Cardiac muscle cell (in vitro differentiated cells and primary cell): ENCODE results near the gene ASZ1. TPM values are rescaled to one million over a fixed set of nuclear protein-coding genes. Genes with fewer than 3 reads are reported as not detected.

Experiments used
- DNase-seq, 2 donors: peaks; one replicate each; pipeline versions ENCODE4 v3.0.0 to v3.0.0-alpha.2; 2010 to 2017; ENCODE audit warnings: low read depth in 1 of 2, low spot score in 1 of 2
- H3K27ac ChIP-seq: fragments of 200-600 bp; sonication (generic); 2 replicates; pipeline ENCODE4 v1.5.1; 2016
- H3K27me3 ChIP-seq: fragments of 200-600 bp; sonication (generic); 2 replicates; pipeline ENCODE4 v1.6.0; 2016; ENCODE audit warnings: control low read depth
- H3K36me3 ChIP-seq: fragments of 200-600 bp; sonication (generic); 2 replicates; pipeline ENCODE4 v1.5.1; 2016; ENCODE audit warnings: control low read depth
- H3K4me1 ChIP-seq: fragments of 200-600 bp; sonication (generic); 2 replicates; pipeline ENCODE4 v1.8.1; 2017; ENCODE audit warnings: low read depth, mild to moderate bottlenecking, mixed run types
- H3K4me3 ChIP-seq: fragments of 200-600 bp; sonication (generic); 2 replicates; pipeline ENCODE4 v1.5.1; 2016; ENCODE audit warnings: mild to moderate bottlenecking
- H3K9me3 ChIP-seq: fragments of 200-600 bp; sonication (generic); 2 replicates; pipeline ENCODE4 v1.5.1; 2017; ENCODE audit warnings: low read depth, mild to moderate bottlenecking, control low read depth
- CTCF ChIP-seq: IDR thresholded peaks from 2 replicates; pipeline ENCODE4 v1.5.1; 2012; ENCODE audit warnings: low read depth, mild to moderate bottlenecking, low read length
- polyA plus RNA-seq: library from polyadenylated mRNA; unstranded; fragments of >200 nt; fragmentation: Nextera tagmentation; extraction: Ambion mirVana; gene quantifications from 2 replicates; pipeline ENCODE4 v1.2.1, GENCODE V29; 2016
- total RNA-seq: library from RNA; depleted of rRNA; stranded (reverse); fragments of >200 nt; gene quantifications from 2 replicates; pipeline ENCODE4 v1.2.3, GENCODE V29; 2016

Gene ASZ1
- total and polyA plus RNA-seq, 2 experiments from 2014 or later, result 0.70 TPM; not detected in 1

DNA sequence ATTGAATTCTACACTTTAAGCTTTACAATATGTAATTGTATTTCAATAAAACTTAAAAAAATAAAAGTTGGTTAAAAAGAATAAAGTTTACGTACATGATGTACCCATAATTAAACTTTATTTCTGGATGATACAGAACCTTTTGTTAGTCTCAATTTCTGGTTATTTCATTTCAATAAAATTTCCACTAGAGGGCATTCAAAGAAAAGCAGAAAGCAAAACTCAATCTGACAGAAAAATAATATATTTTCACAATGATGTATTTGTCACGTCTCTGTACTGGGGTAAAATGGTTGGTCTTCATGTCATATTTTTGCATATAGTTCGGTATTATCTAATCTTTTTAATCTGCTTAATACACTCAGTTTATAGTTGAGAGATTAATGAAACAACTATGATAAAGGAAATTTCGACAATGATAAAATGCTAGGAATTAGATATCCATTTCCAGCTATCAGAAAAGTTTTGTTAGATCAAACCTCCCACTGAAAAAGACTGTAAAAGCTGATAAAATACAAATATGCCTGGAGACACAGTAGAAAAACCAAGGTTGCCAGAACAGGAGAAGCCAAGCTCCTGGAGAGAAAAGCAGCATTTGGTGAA is 27.4 kb downstream of the ASZ1 start:
- peak; percentile 49 for TF ChIP-seq CTCF
- peak in 1 of 2 donors; percentile 21 for DNase-seq

DNA sequence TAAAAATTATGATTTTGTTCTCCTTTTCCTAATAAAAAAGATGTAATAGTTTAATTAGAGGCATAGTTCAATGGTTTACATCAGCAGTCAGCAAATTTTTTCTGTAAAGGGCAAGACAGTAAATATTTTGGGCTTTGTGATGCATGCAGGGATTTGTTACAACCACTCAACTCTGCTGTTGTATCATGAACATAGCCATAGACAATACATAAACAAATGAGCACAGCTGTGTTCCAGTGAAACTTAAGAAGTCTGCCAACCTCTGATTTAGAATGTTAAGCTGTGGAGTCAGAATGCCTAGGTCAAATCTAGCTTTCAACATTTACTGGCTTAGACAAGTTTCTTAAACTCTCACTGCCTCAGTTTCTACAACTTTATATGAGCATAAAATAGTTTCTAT is 31.6 kb downstream of the ASZ1 start:
- Histone ChIP-seq H3K4me1 (no peaks in the 10 kb centered on the region), H3K27ac (no peak overlapping the region), H3K9me3 (no peaks in the 10 kb centered on the region), H3K27me3 (no peaks in the 10 kb centered on the region), H3K36me3 (no peaks in the 10 kb centered on the region), H3K4me3 (no peak overlapping the region)
- no peak for DNase-seq
- TF ChIP-seq CTCF, result no peak

More for the DNA sequence above, 27.4 kb downstream of the ASZ1 start:
- Histone ChIP-seq H3K4me1 (peaks cover 7% of the 10 kb centered on the region), H3K4me3 (no peak overlapping the region), H3K27ac (no peak overlapping the region), H3K36me3 (no peaks in the 10 kb centered on the region), H3K9me3 (no peaks in the 10 kb centered on the region), H3K27me3 (no peaks in the 10 kb centered on the region)

GRCh38 chr7:117393781-117394180 is 33.5 kb downstream of the ASZ1 start:
- Histone ChIP-seq H3K4me3 (no peak overlapping the region), H3K27ac (no peak overlapping the region), H3K9me3 (no peaks in the 10 kb centered on the region), H3K36me3 (no peaks in the 10 kb centered on the region), H3K4me1 (no peaks in the 10 kb centered on the region), H3K27me3 (no peaks in the 10 kb centered on the region)
- no peak for TF ChIP-seq CTCF
- DNase-seq, result no peak

GRCh38 chr7:117389871-117390270 is 37.4 kb downstream of the ASZ1 start:
- H3K36me3 ChIP-seq, result no peaks in the 10 kb centered on the region
- DNase-seq, result no peak
- no peak for TF ChIP-seq CTCF
- H3K27me3 ChIP-seq, result no peaks in the 10 kb centered on the region
- H3K27ac ChIP-seq, result peak overlapping the region; percentile 53
- peaks cover 13% of the 10 kb centered on the region for H3K4me1 ChIP-seq
- H3K4me3 ChIP-seq, result no peak overlapping the region
- H3K9me3 ChIP-seq, result no peaks in the 10 kb centered on the region

DNA sequence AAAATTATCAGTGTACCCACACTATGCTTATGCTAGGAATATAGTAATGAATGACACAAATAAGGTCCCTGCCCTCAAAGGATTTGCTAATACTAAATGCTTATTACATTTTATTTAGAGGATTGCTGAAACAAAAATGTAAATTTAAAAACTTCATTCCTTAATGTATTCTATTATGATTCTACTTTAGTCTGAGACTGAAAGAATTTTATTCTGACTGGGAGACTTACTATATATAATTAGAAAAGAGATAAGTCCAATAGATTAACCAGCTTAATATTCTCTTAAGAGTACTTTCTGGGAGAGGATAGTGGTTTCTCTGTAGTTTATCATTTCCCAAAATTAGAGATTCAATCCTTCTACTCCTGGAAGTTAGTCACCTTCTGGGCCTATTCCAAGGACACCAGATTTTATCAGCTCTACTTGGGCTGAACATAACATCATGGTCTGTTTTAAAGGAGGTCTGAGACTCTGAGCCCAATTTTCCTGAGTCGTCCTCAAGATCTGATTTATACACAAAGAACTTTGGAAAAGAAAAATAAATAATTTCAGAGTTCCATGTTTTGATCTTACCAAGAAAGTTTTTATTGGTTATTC is 41.1 kb downstream of the ASZ1 start:
- TF ChIP-seq CTCF, result no peak
- Histone ChIP-seq H3K4me3 (no peak overlapping the region), H3K36me3 (no peaks in the 10 kb centered on the region), H3K4me1 (peaks cover 24% of the 10 kb centered on the region), H3K27ac (peak overlapping the region; percentile 59), H3K9me3 (no peaks in the 10 kb centered on the region), H3K27me3 (no peaks in the 10 kb centered on the region)
- peak in 1 of 2 donors; percentile 2 for DNase-seq
